Hematopoietic multipotent progenitor cell treated with erythropoietin and hydrocortisone succinate and interleukin-3 and kit ligand, for 4 days (in vitro differentiated cells): ENCODE results near the gene PLEKHH3.
"Not testable (repeated sequence)": the region's sequence is repeated elsewhere in the genome, so short reads cannot be mapped to it uniquely, and the experiment has no call there.

Experiments
- DNase-seq: peaks from one replicate; pipeline ENCODE4 v3.0.0-alpha.2; 2015

The PLEKHH3 gene

DNA sequence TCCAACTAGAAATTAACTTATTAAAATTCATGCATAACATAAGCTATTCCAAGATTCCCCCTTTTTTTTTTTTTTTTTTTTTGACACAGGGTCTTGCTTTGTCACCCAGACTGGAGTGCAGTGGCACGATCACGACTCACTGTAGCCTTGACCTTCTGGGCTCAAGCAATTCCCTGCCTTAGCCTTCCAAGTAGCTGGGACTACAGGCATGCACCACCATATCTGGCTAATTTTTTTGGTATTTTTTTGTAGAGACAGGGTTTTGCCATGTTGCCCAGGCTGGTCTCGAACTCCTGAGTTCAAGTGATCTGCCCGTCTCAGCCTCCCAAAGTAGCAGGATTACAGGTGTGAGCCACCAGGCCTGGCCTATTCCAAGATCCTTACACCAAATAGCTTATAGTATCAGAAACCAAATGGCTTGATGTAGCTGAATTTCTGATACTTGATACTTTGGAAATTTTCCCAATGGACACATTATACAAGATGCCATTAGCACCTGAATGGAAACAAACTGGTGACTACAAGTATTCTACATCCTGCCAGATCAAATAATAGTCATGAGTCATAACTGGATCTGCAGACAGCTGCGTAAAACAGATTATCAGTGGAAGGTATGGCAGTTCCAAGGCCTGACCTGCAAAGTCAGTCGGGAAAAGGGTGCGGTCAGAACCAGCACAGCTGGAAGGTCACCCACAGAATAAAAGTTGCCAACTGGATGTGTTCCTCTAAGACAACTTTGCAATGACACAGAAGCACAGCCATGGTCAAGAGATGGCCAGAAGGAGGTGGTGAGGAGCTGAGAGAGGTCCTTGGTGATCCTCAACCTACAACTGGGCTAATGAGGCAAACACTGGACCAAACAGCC, 52.8 kb downstream of the PLEKHH3 start:
- DNase-seq, result peak; percentile 84

DNA sequence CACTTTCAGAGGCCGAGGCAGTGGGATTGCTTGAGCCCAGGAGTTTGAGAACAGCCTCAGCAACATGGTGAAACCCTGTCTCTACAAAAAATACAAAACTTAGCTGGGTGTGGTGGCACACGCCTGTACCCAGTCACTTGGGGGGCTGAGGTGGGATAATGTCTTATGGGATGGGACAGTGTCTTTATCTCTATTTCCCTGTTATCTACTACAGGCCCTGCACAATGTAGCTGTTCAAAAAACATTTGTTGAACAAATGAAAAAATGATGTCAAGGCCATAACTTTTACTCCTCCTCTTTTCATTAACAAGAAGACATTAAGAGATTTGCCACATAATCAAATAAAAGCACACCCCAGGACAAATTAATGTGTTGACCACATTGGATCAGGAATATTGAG, 53.5 kb downstream of the PLEKHH3 start:
- DNase-seq, result peak; percentile 43

GRCh38 chr17:42621987-42622386, 54.8 kb downstream of the PLEKHH3 start:
- DNase-seq, result not testable (repeated sequence)

GRCh38 chr17:42618442-42619150, 58.2 kb downstream of the PLEKHH3 start:
- peak; percentile 65 for DNase-seq

- DNase-seq, result peak; percentile 86
Observed at GRCh38 chr17:42617956-42618431, 58.8 kb downstream of the PLEKHH3 start.
